ENCODE results near the gene COX6B2. TPM values are rescaled to one million over a fixed set of nuclear protein-coding genes. Genes with fewer than 3 reads are reported as not detected.

Gene COX6B2
- total and polyA plus RNA-seq, 9 donors = 0.09 to 2.4 (median 0.23) TPM; not detected in 3

DNA sequence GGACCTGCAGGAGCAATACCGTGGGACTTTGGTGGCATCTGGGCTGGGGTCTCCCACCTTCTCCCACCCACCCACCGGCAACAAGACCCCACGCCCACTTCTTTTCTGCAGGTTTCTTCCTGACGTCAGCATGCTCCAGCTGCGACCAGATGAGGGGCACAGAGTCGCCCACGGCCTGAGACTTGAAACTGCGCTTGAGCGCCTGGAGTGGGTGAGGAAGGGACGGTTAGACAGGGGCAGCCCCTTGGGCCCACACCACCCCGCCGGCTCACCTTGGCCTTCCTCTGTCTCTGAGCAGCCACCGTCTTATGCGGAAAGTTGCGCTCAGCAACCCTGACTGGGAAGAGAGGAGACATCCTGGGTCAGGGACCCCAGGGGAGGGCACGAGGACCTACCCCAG lies 6.4 kb upstream of the COX6B2 start:
- Histone ChIP-seq H3K27me3 (ENCODE audit: control insufficient read depth, insufficient read depth, low read length) (peaks cover 24% of the 10 kb centered on the region), H3K4me3 (ENCODE audit: low read length) (no peak overlapping the region), H3K4me1 (ENCODE audit: control insufficient read depth, insufficient read depth, low read length) (no peaks in the 10 kb centered on the region), H3K9me3 (replicated peaks; ENCODE audit: control insufficient read depth, low read depth, low read length) (no peaks in the 10 kb centered on the region), H3K36me3 (ENCODE audit: control insufficient read depth, insufficient read depth, low read length) (no peaks in the 10 kb centered on the region), H3K27ac (ENCODE audit: low read length) (no peak overlapping the region)
- no peak for DNase-seq
- 82% methylated on average over 13 of the region's 16 CpGs for WGBS (ENCODE audit: insufficient coverage)

DNA sequence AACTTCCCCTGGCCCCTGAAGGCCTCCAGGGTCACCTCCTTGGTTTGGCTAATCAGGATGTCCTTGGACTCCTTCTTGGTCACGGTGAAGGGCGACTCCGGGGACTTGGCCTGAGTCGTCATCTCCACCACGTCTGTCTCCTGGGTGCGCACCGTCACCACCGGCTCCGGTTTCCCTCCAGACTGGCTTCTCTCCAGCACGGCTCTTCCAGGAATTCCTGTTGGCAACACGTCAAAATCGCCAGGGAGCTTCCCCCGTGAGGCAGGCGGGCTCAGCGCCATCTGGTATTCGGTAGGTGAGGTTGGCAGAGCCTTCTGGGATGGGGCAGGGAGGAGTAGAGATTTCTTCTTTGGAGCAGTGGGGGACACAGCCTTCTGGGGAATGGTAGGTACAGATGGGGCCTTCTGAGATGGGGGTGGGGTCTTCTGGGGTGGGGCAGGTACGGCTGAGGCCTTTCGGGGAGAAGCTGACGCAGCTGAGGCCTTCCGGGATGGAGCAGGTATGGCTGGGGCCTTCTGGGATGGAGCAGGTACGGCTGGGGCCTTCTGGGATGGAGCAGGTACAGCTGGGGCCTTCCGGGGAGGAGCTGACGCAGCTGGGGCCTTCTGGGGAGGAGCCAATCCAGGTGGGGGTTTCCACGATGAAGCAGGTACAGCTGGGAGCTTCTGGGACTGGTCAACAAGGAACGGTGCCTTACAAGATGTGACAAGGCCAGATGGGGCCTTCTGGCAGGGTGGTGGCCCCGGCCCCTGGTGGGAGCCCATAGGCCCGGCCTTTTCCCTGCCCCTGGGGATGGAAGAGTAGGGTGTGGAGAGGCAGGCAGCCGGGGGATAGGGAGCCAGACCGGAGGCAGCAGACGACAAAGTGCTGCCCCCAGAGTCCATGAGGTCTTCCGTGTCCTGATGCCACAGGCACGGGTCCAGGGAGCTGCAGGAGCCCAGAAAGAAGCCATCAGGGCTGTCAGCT lies 4.7 kb upstream of the COX6B2 start:
- WGBS (ENCODE audit: insufficient coverage) = 68% methylated on average over 26 of the region's 32 CpGs
- no peak overlapping the region for H3K27ac ChIP-seq (ENCODE audit: low read length)
- H3K27me3 ChIP-seq (ENCODE audit: control insufficient read depth, insufficient read depth, low read length) = peaks cover 41% of the 10 kb centered on the region
- no peak for DNase-seq
- H3K9me3 ChIP-seq (replicated peaks; ENCODE audit: control insufficient read depth, low read depth, low read length) = no peaks in the 10 kb centered on the region
- no peaks in the 10 kb centered on the region for H3K36me3 ChIP-seq (ENCODE audit: control insufficient read depth, insufficient read depth, low read length)
- no peak overlapping the region for H3K4me3 ChIP-seq (ENCODE audit: low read length)
- H3K4me1 ChIP-seq (ENCODE audit: control insufficient read depth, insufficient read depth, low read length) = peaks cover 4% of the 10 kb centered on the region

DNA sequence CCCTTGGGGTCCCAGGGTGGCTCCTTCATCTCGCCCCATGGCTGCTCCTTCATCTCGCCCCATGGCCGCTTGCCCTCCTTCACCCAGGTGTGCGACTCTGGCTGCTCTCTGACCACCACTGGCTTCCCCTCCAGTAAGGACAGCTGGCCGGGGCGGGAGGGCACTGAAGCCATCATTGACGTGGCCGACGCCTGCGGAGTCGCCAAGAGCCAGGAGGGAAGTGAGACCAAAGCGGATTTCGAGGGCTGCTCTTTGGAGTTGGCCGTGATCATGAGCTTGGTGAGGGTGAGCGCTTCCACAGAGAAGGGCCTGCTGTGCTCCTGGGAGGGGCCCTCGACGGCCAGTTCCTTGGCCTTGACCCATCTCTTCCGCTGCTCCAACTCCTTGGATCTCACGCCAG lies 4.0 kb upstream of the COX6B2 start:
- 80% methylated on average over 19 of the region's 19 CpGs for WGBS (ENCODE audit: insufficient coverage)
- no peaks in the 10 kb centered on the region for H3K9me3 ChIP-seq (replicated peaks; ENCODE audit: control insufficient read depth, low read depth, low read length)
- H3K36me3 ChIP-seq (ENCODE audit: control insufficient read depth, insufficient read depth, low read length) = no peaks in the 10 kb centered on the region
- no peak overlapping the region for H3K4me3 ChIP-seq (ENCODE audit: low read length)
- DNase-seq = no peak
- peaks cover 10% of the 10 kb centered on the region for H3K4me1 ChIP-seq (ENCODE audit: control insufficient read depth, insufficient read depth, low read length)
- no peak overlapping the region for H3K27ac ChIP-seq (ENCODE audit: low read length)
- peaks cover 46% of the 10 kb centered on the region for H3K27me3 ChIP-seq (ENCODE audit: control insufficient read depth, insufficient read depth, low read length)

DNA sequence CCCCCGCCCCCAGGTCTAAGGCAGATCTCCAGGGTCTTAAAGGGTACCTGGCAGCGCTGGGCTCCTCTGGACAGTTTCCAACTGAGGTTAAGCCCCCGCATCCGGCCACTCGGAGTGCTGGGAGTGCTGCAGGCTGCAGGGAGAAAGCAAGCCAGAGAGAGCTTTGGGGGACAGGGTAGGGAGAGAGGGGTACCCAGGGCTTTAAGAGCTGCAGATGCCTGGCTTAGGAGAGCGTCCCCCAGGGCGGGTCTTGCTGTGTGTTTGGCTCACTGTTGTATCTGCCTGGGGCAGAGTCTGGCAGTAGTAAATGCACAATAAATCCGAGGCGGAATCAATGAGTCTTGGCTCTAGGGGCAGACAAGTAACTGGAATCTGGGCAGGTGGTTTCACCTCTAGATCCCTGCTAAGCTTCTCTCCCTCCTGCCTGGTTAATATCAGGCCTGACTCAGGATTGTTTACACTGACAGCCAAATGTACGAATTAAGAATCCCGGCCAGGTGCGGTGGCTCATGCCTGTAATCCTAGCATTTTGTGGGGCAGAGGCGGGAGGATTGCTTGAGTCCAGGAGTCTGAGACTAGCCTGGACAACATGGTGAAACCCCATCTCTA lies 798 bp upstream of the COX6B2 start:
- Histone ChIP-seq H3K27ac (ENCODE audit: low read length) (no peak overlapping the region), H3K36me3 (ENCODE audit: control insufficient read depth, insufficient read depth, low read length) (no peaks in the 10 kb centered on the region), H3K4me1 (ENCODE audit: control insufficient read depth, insufficient read depth, low read length) (peaks cover 14% of the 10 kb centered on the region), H3K27me3 (ENCODE audit: control insufficient read depth, insufficient read depth, low read length) (peaks cover 75% of the 10 kb centered on the region), H3K9me3 (replicated peaks; ENCODE audit: control insufficient read depth, low read depth, low read length) (no peaks in the 10 kb centered on the region), H3K4me3 (ENCODE audit: low read length) (no peak overlapping the region)
- 4% methylated on average over 8 of the region's 13 CpGs for WGBS (ENCODE audit: insufficient coverage)
- no peak for DNase-seq

DNA sequence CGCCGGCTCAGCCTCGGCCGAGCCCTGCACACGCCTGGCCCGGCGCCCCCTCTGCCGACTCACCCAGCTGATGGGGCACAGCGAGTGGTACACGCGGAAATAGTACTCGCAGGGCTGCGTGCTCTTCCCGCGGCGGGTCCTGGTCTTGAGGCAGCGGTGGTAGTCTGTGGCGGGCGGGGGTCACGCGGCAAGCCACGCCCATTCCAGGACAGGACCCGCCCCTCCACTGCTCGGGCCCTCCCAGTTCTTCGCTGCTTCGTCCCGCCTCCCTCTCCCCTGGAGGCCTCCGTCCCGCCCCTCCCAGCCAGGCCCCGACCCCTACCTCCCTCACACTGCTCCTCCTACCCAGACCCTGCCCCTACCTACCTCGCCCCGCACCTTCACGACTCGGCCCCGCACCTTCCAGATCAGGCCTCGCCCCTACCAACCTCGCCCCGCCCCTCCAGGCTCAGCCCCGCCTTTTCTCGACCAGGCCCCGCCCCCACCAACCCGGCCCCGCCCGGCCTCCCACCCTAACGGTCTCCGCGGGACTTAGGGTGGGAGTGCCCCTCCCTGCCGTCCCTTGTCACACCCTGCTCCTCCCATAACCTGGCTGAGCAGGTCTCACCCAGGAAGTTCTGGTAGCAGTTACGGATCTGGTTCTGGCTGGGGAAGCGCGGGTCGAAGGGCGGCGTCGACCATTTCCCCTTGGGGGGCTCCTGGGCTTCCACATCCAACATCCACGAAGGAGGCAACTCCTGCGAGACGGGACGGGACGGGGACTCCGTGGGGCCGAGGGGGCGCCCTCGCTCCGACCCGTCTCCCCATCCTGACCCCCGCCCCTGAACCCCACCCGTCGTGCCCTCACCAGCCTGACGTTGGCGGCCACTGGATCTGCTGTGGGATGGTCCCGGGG lies 469 bp downstream of the COX6B2 start:
- Histone ChIP-seq H3K27me3 (ENCODE audit: control insufficient read depth, insufficient read depth, low read length) (peaks cover 72% of the 10 kb centered on the region), H3K27ac (ENCODE audit: low read length) (no peak overlapping the region), H3K4me3 (ENCODE audit: low read length) (peak overlapping the region; percentile 19), H3K4me1 (ENCODE audit: control insufficient read depth, insufficient read depth, low read length) (peaks cover 14% of the 10 kb centered on the region), H3K9me3 (replicated peaks; ENCODE audit: control insufficient read depth, low read depth, low read length) (no peaks in the 10 kb centered on the region), H3K36me3 (ENCODE audit: control insufficient read depth, insufficient read depth, low read length) (peaks cover 5% of the 10 kb centered on the region)
- under 1% methylated on average over 51 of the region's 72 CpGs for WGBS (ENCODE audit: insufficient coverage)
- no peak for DNase-seq

DNA sequence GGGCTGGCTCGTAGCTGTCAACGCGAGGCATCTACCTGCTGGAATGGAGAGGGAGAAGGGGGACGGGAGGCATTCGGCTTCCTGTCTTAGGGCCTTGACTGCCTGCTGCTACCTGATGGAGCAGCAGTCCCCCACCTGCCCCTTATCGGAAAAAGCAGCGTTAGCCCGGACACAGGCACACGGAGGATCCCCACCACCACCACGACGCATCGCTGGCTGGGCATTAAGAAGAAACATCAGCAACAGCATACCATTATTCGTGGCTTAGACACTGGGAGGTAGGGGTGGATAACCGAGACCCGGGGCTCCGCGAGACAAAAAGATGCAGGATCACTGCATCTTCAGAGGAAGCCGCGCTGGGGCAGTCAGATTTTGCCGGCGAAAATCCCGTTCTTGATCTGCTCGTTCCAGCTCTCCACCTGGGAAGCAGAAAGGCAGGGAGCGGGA lies 1.1 kb downstream of the COX6B2 start:
- H3K4me1 ChIP-seq (ENCODE audit: control insufficient read depth, insufficient read depth, low read length) = peaks cover 18% of the 10 kb centered on the region
- WGBS (ENCODE audit: insufficient coverage) = 3% methylated on average over 15 of the region's 24 CpGs
- no peak for DNase-seq
- no peak overlapping the region for H3K27ac ChIP-seq (ENCODE audit: low read length)
- no peaks in the 10 kb centered on the region for H3K9me3 ChIP-seq (replicated peaks; ENCODE audit: control insufficient read depth, low read depth, low read length)
- H3K4me3 ChIP-seq (ENCODE audit: low read length) = peak overlapping the region; percentile 19
- peaks cover 72% of the 10 kb centered on the region for H3K27me3 ChIP-seq (ENCODE audit: control insufficient read depth, insufficient read depth, low read length)
- H3K36me3 ChIP-seq (ENCODE audit: control insufficient read depth, insufficient read depth, low read length) = peaks cover 10% of the 10 kb centered on the region

DNA sequence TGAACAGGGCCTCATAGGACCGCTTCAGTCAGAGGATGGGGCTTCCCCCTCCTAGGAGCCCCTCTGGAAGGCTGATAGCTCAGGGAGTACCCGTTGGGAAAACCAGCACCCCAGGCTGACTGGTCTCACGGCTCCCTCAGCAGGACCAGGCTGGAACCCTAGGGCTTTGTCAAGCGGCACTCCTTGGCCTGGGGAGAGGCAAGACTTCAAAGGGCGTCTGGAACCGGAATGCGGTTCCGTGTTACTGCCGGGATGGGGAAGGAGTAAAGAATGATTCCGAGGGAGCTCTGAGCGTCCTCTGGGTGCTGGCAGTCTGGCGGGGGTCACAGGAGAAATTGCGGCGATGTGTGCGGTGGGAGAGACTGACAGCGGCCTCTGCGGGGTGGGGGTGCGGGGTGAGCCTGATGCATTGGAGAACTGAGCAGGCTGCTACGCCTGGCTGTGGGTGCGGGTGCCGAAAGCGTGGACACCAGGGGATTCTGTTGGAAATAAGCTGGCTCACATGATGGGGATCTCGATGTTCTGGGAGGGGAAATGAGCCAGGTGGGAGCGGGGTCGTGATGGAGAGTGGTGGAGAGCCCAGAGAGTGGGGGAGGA lies 1.9 kb downstream of the COX6B2 start:
- no peaks in the 10 kb centered on the region for H3K9me3 ChIP-seq (replicated peaks; ENCODE audit: control insufficient read depth, low read depth, low read length)
- peaks cover 25% of the 10 kb centered on the region for H3K4me1 ChIP-seq (ENCODE audit: control insufficient read depth, insufficient read depth, low read length)
- H3K36me3 ChIP-seq (ENCODE audit: control insufficient read depth, insufficient read depth, low read length) = peaks cover 14% of the 10 kb centered on the region
- 65% methylated on average over 23 of the region's 25 CpGs for WGBS (ENCODE audit: insufficient coverage)
- no peak overlapping the region for H3K27ac ChIP-seq (ENCODE audit: low read length)
- no peak for DNase-seq
- no peak overlapping the region for H3K4me3 ChIP-seq (ENCODE audit: low read length)
- H3K27me3 ChIP-seq (ENCODE audit: control insufficient read depth, insufficient read depth, low read length) = peaks cover 68% of the 10 kb centered on the region

DNA sequence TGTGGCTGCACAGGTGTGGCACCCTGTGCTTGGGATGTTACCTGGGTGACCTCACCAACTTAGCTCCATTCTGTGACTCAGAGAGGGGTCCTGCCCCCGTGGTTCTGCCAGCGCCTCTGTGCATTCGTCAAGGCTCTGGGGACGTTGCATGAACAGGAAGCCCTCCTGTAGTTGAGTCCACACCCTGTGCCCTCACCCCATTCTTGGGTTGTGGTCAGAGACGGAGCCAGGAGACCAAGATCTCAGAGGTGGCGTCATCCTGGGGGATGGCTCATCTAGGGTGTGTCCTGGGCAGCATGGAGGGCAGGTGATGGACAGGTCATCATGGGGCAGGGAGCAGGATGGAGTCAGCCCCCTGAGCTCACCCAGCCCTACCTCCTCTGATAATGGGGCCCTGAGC lies 2.5 kb downstream of the COX6B2 start:
- DNase-seq = no peak
- Histone ChIP-seq H3K27me3 (ENCODE audit: control insufficient read depth, insufficient read depth, low read length) (peaks cover 63% of the 10 kb centered on the region), H3K4me1 (ENCODE audit: control insufficient read depth, insufficient read depth, low read length) (peaks cover 30% of the 10 kb centered on the region), H3K4me3 (ENCODE audit: low read length) (no peak overlapping the region), H3K27ac (ENCODE audit: low read length) (no peak overlapping the region), H3K9me3 (replicated peaks; ENCODE audit: control insufficient read depth, low read depth, low read length) (no peaks in the 10 kb centered on the region), H3K36me3 (ENCODE audit: control insufficient read depth, insufficient read depth, low read length) (peaks cover 19% of the 10 kb centered on the region)
- 100% methylated on average over 2 of the region's 6 CpGs for WGBS (ENCODE audit: insufficient coverage)

DNA sequence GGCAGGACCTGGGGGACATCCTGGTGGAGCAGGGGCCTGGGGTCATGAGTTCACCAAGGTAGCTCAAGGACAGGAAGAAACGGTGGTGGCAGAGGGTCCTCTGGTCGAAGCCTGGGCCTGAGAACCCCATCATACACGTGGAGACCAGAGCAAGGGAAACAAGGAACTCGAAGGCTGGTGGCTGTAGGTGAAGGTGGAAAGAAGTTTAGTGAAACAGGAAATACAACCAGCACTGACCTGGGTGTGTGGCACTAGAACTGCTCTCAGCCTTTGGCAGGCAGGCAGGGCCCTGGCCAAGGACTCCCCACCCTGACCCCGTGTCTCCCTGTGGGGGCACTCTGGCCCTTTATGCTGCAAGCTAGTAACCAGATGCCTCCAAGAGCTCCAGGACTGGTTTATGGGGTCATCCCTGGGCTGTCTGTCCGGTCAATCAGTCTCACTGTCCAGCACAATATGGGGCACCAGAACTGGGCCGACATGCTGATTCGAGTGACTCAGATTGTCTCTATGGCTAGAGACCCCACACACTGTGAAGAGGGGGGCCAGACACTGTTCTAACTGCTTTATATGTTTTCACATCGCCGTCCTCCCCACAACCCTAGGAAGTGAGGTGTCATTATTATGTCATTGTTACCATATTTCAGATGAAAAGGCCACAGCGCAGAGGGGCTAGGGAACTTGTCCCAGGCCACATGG lies 3.8 kb downstream of the COX6B2 start:
- peaks cover 41% of the 10 kb centered on the region for H3K4me1 ChIP-seq (ENCODE audit: control insufficient read depth, insufficient read depth, low read length)
- 62% methylated on average over 7 of the region's 11 CpGs for WGBS (ENCODE audit: insufficient coverage)
- peaks cover 51% of the 10 kb centered on the region for H3K27me3 ChIP-seq (ENCODE audit: control insufficient read depth, insufficient read depth, low read length)

More for the DNA sequence above, 3.8 kb downstream of the COX6B2 start:
- Histone ChIP-seq H3K27ac (ENCODE audit: low read length) (no peak overlapping the region), H3K9me3 (replicated peaks; ENCODE audit: control insufficient read depth, low read depth, low read length) (no peaks in the 10 kb centered on the region), H3K4me3 (ENCODE audit: low read length) (no peak overlapping the region), H3K36me3 (ENCODE audit: control insufficient read depth, insufficient read depth, low read length) (peaks cover 21% of the 10 kb centered on the region)
- no peak for DNase-seq

All from muscle of leg (tissue), 11 donors.